Activated CD8-positive, alpha-beta memory T cell treated with anti-CD3 and anti-CD28 coated beads for 1 hour (primary cell): Measurements from ENCODE around the gene CHURC1.
"Not testable (repeated sequence)": the region's sequence is repeated elsewhere in the genome, so short reads cannot be mapped to it uniquely, and the experiment has no call there.

Experiments
- DNase-seq, 2 donors: peaks; one replicate each; pipeline ENCODE4 v3.0.0-alpha.2; 2020; ENCODE audit warnings: low read depth in 1 of 2; ENCODE audit errors: extremely low read depth in 1 of 2

CHURC1 gene

GRCh38 chr14:64906022-64906421, 8.2 kb upstream of the CHURC1 start:
- DNase-seq, result no peak

GRCh38 chr14:64910847-64911495, 3.3 kb upstream of the CHURC1 start:
- no peak for DNase-seq

- DNase-seq, result no peak
Observed at GRCh38 chr14:64912261-64912660, 2.0 kb upstream of the CHURC1 start.

GRCh38 chr14:64913477-64913876, 778 bp upstream of the CHURC1 start:
- not testable (repeated sequence) for DNase-seq

GRCh38 chr14:64915029-64915424, 772 bp downstream of the CHURC1 start:
- no peak for DNase-seq

GRCh38 chr14:64915797-64916196, 1.5 kb downstream of the CHURC1 start:
- DNase-seq, result no peak

GRCh38 chr14:64918216-64918615, 4.0 kb downstream of the CHURC1 start:
- DNase-seq, result no peak

- DNase-seq, result no peak
Observed at GRCh38 chr14:64919215-64919614, 5.0 kb downstream of the CHURC1 start.

GRCh38 chr14:64919618-64920017, 5.4 kb downstream of the CHURC1 start:
- no peak for DNase-seq

- no peak for DNase-seq
Observed at GRCh38 chr14:64920465-64920864, 6.2 kb downstream of the CHURC1 start.

- no peak for DNase-seq
Observed at GRCh38 chr14:64923015-64923414, 8.8 kb downstream of the CHURC1 start.

GRCh38 chr14:64926398-64926995, 12.2 kb downstream of the CHURC1 start:
- no peak for DNase-seq

GRCh38 chr14:64927031-64927430, 12.8 kb downstream of the CHURC1 start:
- no peak for DNase-seq

- DNase-seq, result no peak
Observed at GRCh38 chr14:64928239-64929013, 14.2 kb downstream of the CHURC1 start.

GRCh38 chr14:64929014-64929359, 14.7 kb downstream of the CHURC1 start:
- no peak for DNase-seq

- no peak for DNase-seq
Observed at GRCh38 chr14:64930085-64930843, 16.0 kb downstream of the CHURC1 start.

- DNase-seq, result no peak
Observed at GRCh38 chr14:64931123-64931522, 16.9 kb downstream of the CHURC1 start.

GRCh38 chr14:64932231-64932630, 18.0 kb downstream of the CHURC1 start:
- DNase-seq, result no peak

GRCh38 chr14:64934338-64934929, 20.2 kb downstream of the CHURC1 start:
- no peak for DNase-seq

- no peak for DNase-seq
Observed at GRCh38 chr14:64935508-64935907, 21.3 kb downstream of the CHURC1 start.

- no peak for DNase-seq
Observed at GRCh38 chr14:64937171-64937820, 23.0 kb downstream of the CHURC1 start.
